ENCODE results near the gene SYNGR4. TPM values are rescaled to one million over a fixed set of nuclear protein-coding genes. Genes with fewer than 3 reads are reported as not detected.

SYNGR4 gene
- total RNA-seq, 2 experiments from 2014 or later, result 0.25 TPM; not detected in 1

DNA sequence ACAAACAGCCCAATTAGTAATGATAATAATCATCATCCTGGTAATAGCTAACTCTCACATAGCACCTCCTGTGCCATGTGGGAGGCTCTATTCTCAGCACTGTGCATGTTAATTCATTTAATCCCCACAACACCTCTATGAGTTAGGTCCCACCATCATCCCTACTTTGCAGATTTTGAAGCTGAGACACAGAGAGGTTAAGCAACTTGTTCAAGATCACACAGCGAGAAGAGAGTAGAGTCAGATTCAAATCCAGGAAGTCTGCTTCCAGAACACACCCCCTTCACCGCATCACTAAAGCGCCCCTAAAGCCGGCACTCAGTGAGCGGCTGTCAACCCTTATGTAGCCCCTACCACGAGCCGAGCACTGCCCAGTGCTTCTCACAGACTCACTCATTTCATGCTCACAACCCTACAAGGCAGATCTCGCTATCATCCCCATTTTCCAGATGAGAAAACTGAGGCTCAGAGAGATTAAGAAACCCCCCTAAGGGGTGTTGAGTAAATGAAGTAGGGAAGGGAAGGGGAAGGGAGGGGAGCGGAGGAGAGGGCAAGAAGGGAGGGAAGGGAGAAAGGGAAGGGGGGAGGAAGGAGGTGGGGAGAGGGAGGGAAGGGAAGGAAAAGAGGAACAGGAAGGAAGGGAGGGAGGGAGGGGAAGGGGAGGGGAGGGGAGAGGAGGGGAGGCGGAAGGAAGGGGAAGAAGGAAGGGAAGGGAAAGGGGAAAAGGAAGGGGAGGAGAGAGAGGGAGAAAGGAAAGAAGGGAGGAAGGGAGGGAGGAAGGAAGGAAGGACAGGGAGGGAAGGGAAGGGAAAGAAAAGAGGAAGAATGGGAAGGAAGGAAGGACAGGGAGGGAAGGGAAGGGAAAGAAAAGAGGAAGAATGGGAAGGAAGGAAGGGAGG lies 22.4 kb upstream of the SYNGR4 start:
- Mint-ChIP-seq H3K27me3 (no peaks in the 10 kb centered on the region), H3K4me1 (no peaks in the 10 kb centered on the region), H3K9me3 (ENCODE audit: low read depth) (no peaks in the 10 kb centered on the region), H3K4me3 (no peak overlapping the region), H3K27ac (no peak overlapping the region), H3K36me3 (ENCODE audit: low read depth) (no peaks in the 10 kb centered on the region)
- ChIA-PET CTCF (interaction anchor here (0.9 to 1.4 kb wide), 3 partner anchors 9 to 105 kb away, joined by 3 to 4 read pairs (median 4); no protein-coding TSS in a partner anchor), POLR2A (no interaction called here)
- intact Hi-C loops (cut with DNase I, micrococcal nuclease), result no loop called here
- ATAC-seq, result no peak
- no peak for DNase-seq

GRCh38 chr19:48342414-48342738 lies 21.8 kb upstream of the SYNGR4 start:
- ChIA-PET POLR2A (no interaction called here), CTCF (no interaction called here)
- DNase-seq (no peak), ATAC-seq (no peak)
- no peak overlapping the region for H3K27ac Mint-ChIP-seq
- H3K36me3 Mint-ChIP-seq (ENCODE audit: low read depth), result no peaks in the 10 kb centered on the region
- intact Hi-C loops (cut with DNase I, micrococcal nuclease), result no loop called here
- no peak overlapping the region for H3K4me3 Mint-ChIP-seq
- no peaks in the 10 kb centered on the region for H3K27me3 Mint-ChIP-seq
- H3K4me1 Mint-ChIP-seq, result no peaks in the 10 kb centered on the region
- no peaks in the 10 kb centered on the region for H3K9me3 Mint-ChIP-seq (ENCODE audit: low read depth)

DNA sequence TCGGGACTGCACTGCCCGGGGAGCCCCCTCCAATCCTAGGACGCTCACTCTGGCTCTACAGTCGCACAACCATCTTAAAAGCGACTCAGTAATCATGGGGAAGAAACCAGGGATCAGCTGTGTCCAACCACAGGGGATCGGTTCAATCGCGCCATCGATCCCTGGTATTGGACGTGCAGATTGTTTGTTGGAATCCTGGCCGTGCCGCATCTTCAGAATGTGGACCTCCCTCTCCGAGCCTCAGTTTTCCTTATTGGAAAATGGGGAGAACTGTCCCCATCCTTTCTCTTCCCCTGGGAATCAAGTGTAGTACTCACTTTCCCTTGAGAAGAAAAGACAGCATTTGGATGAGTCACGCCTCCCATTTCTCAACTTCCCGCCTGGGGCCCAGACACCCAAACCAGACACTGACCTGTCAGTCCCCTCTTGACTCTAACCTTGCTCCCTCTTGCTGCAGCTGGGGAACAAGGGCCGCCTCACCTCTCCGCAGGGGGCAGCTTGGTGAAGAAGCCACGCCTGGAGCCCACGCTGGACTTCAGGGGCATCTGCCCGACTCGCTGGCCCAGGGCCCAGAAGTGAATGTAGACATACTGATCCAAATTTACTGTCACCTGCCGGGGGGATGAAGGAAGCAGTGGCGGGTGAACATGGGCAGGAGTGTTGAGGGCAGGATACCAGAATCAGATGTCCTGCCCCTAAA lies 21.2 kb upstream of the SYNGR4 start:
- CTCF ChIA-PET, result no interaction called here

DNA sequence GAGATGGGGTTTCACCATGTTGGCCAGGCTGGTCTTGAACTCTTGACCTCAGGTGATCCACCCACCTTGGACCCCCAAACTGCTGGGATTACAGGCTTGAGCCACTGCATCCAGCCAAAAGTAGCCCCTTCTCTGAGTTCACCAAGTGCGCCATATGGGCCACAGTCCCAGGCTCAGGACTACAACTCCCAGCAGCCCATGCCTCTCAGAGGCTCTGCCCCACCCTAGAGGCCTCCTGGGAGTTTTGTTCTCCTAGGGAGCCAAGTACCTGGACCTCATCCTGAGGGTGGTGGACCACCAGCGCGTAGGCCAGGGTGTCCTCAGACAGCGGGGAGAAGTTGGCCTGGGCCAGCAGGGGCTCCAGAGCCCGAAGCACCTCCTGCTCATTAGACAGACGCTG lies 19.3 kb upstream of the SYNGR4 start:
- DNase-seq (peak; percentile 32), ATAC-seq (peak; percentile 53)
- H3K9me3 Mint-ChIP-seq (ENCODE audit: low read depth), result no peaks in the 10 kb centered on the region
- CTCF ChIA-PET, result interaction anchor here (1.0 kb wide), 1 partner anchor 24 kb away, joined by 3 read pairs; no protein-coding TSS in a partner anchor
- intact Hi-C loops (cut with DNase I, micrococcal nuclease), result no loop called here
- H3K27me3 Mint-ChIP-seq, result no peaks in the 10 kb centered on the region
- H3K36me3 Mint-ChIP-seq (ENCODE audit: low read depth), result no peaks in the 10 kb centered on the region
- POLR2A ChIA-PET, result no interaction called here
- no peaks in the 10 kb centered on the region for H3K4me1 Mint-ChIP-seq
- H3K4me3 Mint-ChIP-seq, result no peak overlapping the region
- H3K27ac Mint-ChIP-seq, result no peak overlapping the region

More for the DNA sequence above, 21.2 kb upstream of the SYNGR4 start:
- no peaks in the 10 kb centered on the region for H3K9me3 Mint-ChIP-seq (ENCODE audit: low read depth)
- DNase-seq, result no peak
- no peaks in the 10 kb centered on the region for H3K4me1 Mint-ChIP-seq
- no peak overlapping the region for H3K4me3 Mint-ChIP-seq
- ATAC-seq, result no peak
- intact Hi-C loops (cut with DNase I, micrococcal nuclease), result no loop called here
- H3K27ac Mint-ChIP-seq, result no peak overlapping the region
- no peaks in the 10 kb centered on the region for H3K27me3 Mint-ChIP-seq
- POLR2A ChIA-PET, result no interaction called here
- no peaks in the 10 kb centered on the region for H3K36me3 Mint-ChIP-seq (ENCODE audit: low read depth)

GRCh38 chr19:48346191-48346590 lies 18.0 kb upstream of the SYNGR4 start:
- Mint-ChIP-seq H3K27me3 (no peaks in the 10 kb centered on the region), H3K4me1 (no peaks in the 10 kb centered on the region), H3K36me3 (ENCODE audit: low read depth) (no peaks in the 10 kb centered on the region), H3K4me3 (no peak overlapping the region), H3K9me3 (ENCODE audit: low read depth) (no peaks in the 10 kb centered on the region), H3K27ac (no peak overlapping the region)
- ChIA-PET CTCF (interaction anchor here (0.6 to 1.0 kb wide), 4 partner anchors 25 to 144 kb away, joined by 3 to 5 read pairs (median 3); no protein-coding TSS in a partner anchor), POLR2A (interaction anchor here (0.6 kb wide), 1 partner anchor 849 kb away, joined by 3 read pairs; no protein-coding TSS in a partner anchor)
- intact Hi-C loops (cut with DNase I, micrococcal nuclease), result no loop called here
- DNase-seq (no peak), ATAC-seq (no peak)

GRCh38 chr19:48348045-48348444 lies 16.1 kb upstream of the SYNGR4 start:
- no peak for DNase-seq
- H3K27ac Mint-ChIP-seq, result no peak overlapping the region
- CTCF ChIA-PET, result no interaction called here
- no peaks in the 10 kb centered on the region for H3K4me1 Mint-ChIP-seq
- intact Hi-C loops (cut with DNase I, micrococcal nuclease), result no loop called here
- no peaks in the 10 kb centered on the region for H3K9me3 Mint-ChIP-seq (ENCODE audit: low read depth)
- ATAC-seq, result no peak
- POLR2A ChIA-PET, result no interaction called here
- no peaks in the 10 kb centered on the region for H3K36me3 Mint-ChIP-seq (ENCODE audit: low read depth)
- H3K4me3 Mint-ChIP-seq, result no peak overlapping the region
- H3K27me3 Mint-ChIP-seq, result no peaks in the 10 kb centered on the region

DNA sequence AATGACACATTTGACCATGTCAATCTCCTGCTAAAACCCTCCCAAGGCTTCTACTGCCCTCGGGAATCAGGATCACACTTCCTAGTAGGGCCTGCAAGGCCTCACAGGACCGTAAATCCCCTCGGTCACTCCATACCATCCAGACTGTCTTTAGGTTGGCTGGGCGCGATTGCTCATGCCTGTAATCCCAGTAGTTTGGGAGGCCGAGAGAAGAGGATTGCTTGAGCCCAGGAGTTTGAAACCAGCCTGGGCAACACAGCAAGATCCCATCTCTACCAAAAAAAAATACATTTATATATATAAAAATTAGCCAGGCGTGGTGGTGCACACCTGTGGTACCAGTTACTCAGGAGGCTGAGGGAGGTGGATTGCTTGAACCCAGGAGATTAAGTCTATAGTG lies 15.4 kb upstream of the SYNGR4 start:
- Mint-ChIP-seq H3K4me3 (no peak overlapping the region), H3K36me3 (ENCODE audit: low read depth) (no peaks in the 10 kb centered on the region), H3K27ac (no peak overlapping the region), H3K27me3 (no peaks in the 10 kb centered on the region), H3K9me3 (ENCODE audit: low read depth) (no peaks in the 10 kb centered on the region), H3K4me1 (no peaks in the 10 kb centered on the region)
- ATAC-seq (no peak), DNase-seq (no peak)
- ChIA-PET CTCF (no interaction called here), POLR2A (no interaction called here)
- intact Hi-C loops (cut with DNase I, micrococcal nuclease), result no loop called here

DNA sequence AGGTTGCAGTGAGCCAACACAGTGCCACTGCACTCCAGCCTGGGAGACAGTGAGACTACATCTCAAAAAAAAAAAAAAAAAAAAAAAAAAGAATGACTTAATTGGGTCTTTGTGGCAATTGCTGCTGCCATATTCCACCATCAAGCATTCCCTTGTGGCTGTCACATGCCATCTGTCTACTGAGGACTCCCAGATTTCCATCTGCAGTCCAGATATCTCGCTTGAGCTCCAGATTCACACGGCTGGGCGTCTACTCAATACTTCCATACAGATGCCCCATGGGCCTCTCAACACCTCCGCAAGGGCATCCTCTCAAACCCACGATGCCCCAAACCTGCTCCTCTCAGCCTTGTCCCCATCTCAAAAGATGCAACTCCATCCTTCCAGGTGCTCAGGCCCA lies 13.3 kb upstream of the SYNGR4 start:
- H3K4me1 Mint-ChIP-seq, result no peaks in the 10 kb centered on the region
- CTCF ChIA-PET, result interaction anchor here (0.5 to 2.4 kb wide), 9 partner anchors 10 to 84 kb away, joined by 3 to 13 read pairs (median 4); partner anchors contain the start of genes KDELR1, SYNGR4 and TMEM143
- ATAC-seq, result peak; percentile 13
- no peak overlapping the region for H3K27ac Mint-ChIP-seq
- intact Hi-C loops (cut with DNase I, micrococcal nuclease), result loop anchor here (1.0 to 5.0 kb wide), 4 partner anchors 17 to 238 kb away; no protein-coding TSS in a partner anchor
- no peaks in the 10 kb centered on the region for H3K9me3 Mint-ChIP-seq (ENCODE audit: low read depth)
- no peaks in the 10 kb centered on the region for H3K36me3 Mint-ChIP-seq (ENCODE audit: low read depth)
- DNase-seq, result no peak
- POLR2A ChIA-PET, result no interaction called here
- no peak overlapping the region for H3K4me3 Mint-ChIP-seq
- H3K27me3 Mint-ChIP-seq, result no peaks in the 10 kb centered on the region

- no peaks in the 10 kb centered on the region for H3K4me1 Mint-ChIP-seq
- no peaks in the 10 kb centered on the region for H3K36me3 Mint-ChIP-seq (ENCODE audit: low read depth)
- POLR2A ChIA-PET, result no interaction called here
- H3K27ac Mint-ChIP-seq, result no peak overlapping the region
- no peaks in the 10 kb centered on the region for H3K9me3 Mint-ChIP-seq (ENCODE audit: low read depth)
- DNase-seq (peak; percentile 92), ATAC-seq (peak; percentile 99)
- no peak overlapping the region for H3K4me3 Mint-ChIP-seq
- intact Hi-C loops (cut with DNase I, micrococcal nuclease), result loop anchor here (1.0 to 5.0 kb wide), 4 partner anchors 17 to 238 kb away; no protein-coding TSS in a partner anchor
- CTCF ChIA-PET, result interaction anchor here (1.0 to 2.4 kb wide), 5 partner anchors 9 to 58 kb away, joined by 3 to 13 read pairs (median 4); partner anchors contain the start of genes SYNGR4 and TMEM143
- no peaks in the 10 kb centered on the region for H3K27me3 Mint-ChIP-seq
Measured at GRCh38 chr19:48351341-48351752, 12.8 kb upstream of the SYNGR4 start.

DNA sequence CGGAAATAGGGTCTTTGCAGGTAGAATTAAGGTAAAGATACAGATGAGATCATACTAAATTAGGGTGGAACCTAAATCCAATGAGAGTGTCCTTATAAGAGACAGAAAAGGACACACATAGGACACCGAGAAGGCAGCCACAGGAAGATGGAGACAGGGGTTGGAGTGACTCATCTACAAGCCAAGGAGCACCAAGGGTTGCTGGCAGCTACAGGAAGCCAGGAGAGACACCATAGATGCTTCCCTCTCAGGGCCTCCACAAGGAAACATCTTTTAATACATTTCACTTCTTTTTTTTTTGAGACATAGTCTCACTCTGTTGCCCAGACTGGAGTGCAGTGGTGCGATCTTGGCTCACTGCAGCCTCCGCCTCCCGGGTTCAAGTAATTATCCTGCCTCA lies 10.5 kb upstream of the SYNGR4 start:
- ATAC-seq (no peak), DNase-seq (no peak)
- H3K4me3 Mint-ChIP-seq, result no peak overlapping the region
- H3K36me3 Mint-ChIP-seq (ENCODE audit: low read depth), result peaks cover 4% of the 10 kb centered on the region
- intact Hi-C loops (cut with DNase I, micrococcal nuclease), result loop anchor here in 1 of 2 experiments (5.0 kb wide), 1 partner anchor 41 kb away; no protein-coding TSS in a partner anchor
- H3K9me3 Mint-ChIP-seq (ENCODE audit: low read depth), result no peaks in the 10 kb centered on the region
- CTCF ChIA-PET, result interaction anchor here (0.6 to 1.3 kb wide), 3 partner anchors 13 to 137 kb away, joined by 3 to 5 read pairs (median 4); no protein-coding TSS in a partner anchor
- POLR2A ChIA-PET, result no interaction called here
- H3K27ac Mint-ChIP-seq, result no peak overlapping the region
- no peaks in the 10 kb centered on the region for H3K4me1 Mint-ChIP-seq
- no peaks in the 10 kb centered on the region for H3K27me3 Mint-ChIP-seq

GRCh38 chr19:48354332-48354992 lies 9.7 kb upstream of the SYNGR4 start:
- intact Hi-C loops (cut with DNase I, micrococcal nuclease), result loop anchor here in 1 of 2 experiments (5.0 kb wide), 1 partner anchor 42 kb away; no protein-coding TSS in a partner anchor
- Mint-ChIP-seq H3K9me3 (ENCODE audit: low read depth) (no peaks in the 10 kb centered on the region), H3K4me3 (no peak overlapping the region), H3K27me3 (no peaks in the 10 kb centered on the region), H3K36me3 (ENCODE audit: low read depth) (peaks cover 4% of the 10 kb centered on the region), H3K27ac (no peak overlapping the region), H3K4me1 (no peaks in the 10 kb centered on the region)
- DNase-seq, result no peak
- ChIA-PET CTCF (interaction anchor here (0.6 to 1.3 kb wide), 2 partner anchors 14 to 81 kb away, joined by 4 to 5 read pairs; no protein-coding TSS in a partner anchor), POLR2A (no interaction called here)
- no peak for ATAC-seq
